SK-N-SH (cell line): ENCODE measurements around the gene ZGRF1. TPM values are rescaled to one million over a fixed set of nuclear protein-coding genes. Genes with fewer than 3 reads are reported as not detected.

Experiments used
- CTCF ChIA-PET: fragments of 300-600, 350-600 bp; formaldehyde crosslinking; extraction: SDS; loops from one replicate; lab custom pipeline; 2021; lab: Yijun Ruan, JAX
- POLR2A ChIA-PET: fragments of 350-600 bp; sonication (Branson Sonifier 250); formaldehyde crosslinking; extraction: SDS; loops from one replicate; lab custom pipeline; 2020; ENCODE audit warnings: antibody characterized with exemption, inconsistent platforms; lab: Yijun Ruan, JAX
- DNase-seq: peaks from one replicate; pipeline ENCODE4 v3.0.0; 2012
- H2AFZ ChIP-seq: fragments of 200-600 bp; sonication (generic); 2 replicates; pipeline ENCODE4 v1.8.1; 2016; ENCODE audit warnings: antibody characterized with exemption, mild to moderate bottlenecking, low read depth
- H3F3A ChIP-seq: fragments of 200-600 bp; sonication (generic); replicated peaks from 2 replicates; pipeline ENCODE3; 2016; ENCODE audit warnings: antibody characterized with exemption, mild to moderate bottlenecking; ENCODE audit not compliant: insufficient read depth
- H3K27ac ChIP-seq, 2 experiments: fragments of 200-500 bp in 1 of 2; fragments of 200-600 bp in 1 of 2; sonication (Bioruptor generic) in 1 of 2; sonication (generic), shearing (Covaris generic) in 1 of 2; 2 replicates each; pipeline versions ENCODE4 v1.5.1 to v1.6.1; 2014 to 2016; ENCODE audit warnings: low read depth in 2 of 2, inconsistent platforms in 1 of 2, low read length in 1 of 2, mild to moderate bottlenecking in 1 of 2, mixed read lengths in 1 of 2
- H3K27me3 ChIP-seq: fragments of 200-600 bp; sonication (generic), shearing (Covaris generic); 2 replicates; pipeline ENCODE4 v1.6.1; 2016; ENCODE audit warnings: mixed run types; ENCODE audit not compliant: insufficient read depth
- H3K36me3 ChIP-seq, 2 experiments: fragments of 200-500 bp in 1 of 2; fragments of 200-600 bp in 1 of 2; sonication (Bioruptor generic) in 1 of 2; sonication (generic) in 1 of 2; replicated peaks in 1 of 2; 2 replicates each; pipeline versions ENCODE3 to v1.5.1; 2014 to 2016; ENCODE audit warnings: low read length in 1 of 2, mild to moderate bottlenecking in 1 of 2; ENCODE audit not compliant: insufficient read depth in 2 of 2, control insufficient read depth in 1 of 2
- H3K4me1 ChIP-seq, 2 experiments: fragments of 200-500 bp in 1 of 2; fragments of 200-600 bp in 1 of 2; sonication (Bioruptor generic) in 1 of 2; sonication (generic), shearing (Covaris generic) in 1 of 2; 2 replicates each; pipeline versions ENCODE4 v1.5.1 to v1.6.1; 2014 to 2016; ENCODE audit warnings: low read depth in 1 of 2, low read length in 1 of 2, mixed run types in 1 of 2; ENCODE audit not compliant: insufficient read depth in 2 of 2, control insufficient read depth in 1 of 2
- H3K4me2 ChIP-seq: fragments of 200-600 bp; sonication (generic), shearing (Covaris generic); 2 replicates; pipeline ENCODE4 v1.6.1; 2017; ENCODE audit warnings: mixed run types
- H3K4me3 ChIP-seq, 2 experiments: fragments of 200-500 bp in 1 of 2; fragments of 200-600 bp in 1 of 2; sonication (Bioruptor generic) in 1 of 2; sonication (generic), shearing (Covaris generic) in 1 of 2; 2 replicates each; pipeline versions ENCODE4 v1.5.1 to v1.8.1; 2014 to 2016; ENCODE audit warnings: low read depth in 2 of 2, inconsistent platforms in 1 of 2, low read length in 1 of 2, mild to moderate bottlenecking in 1 of 2, mixed read lengths in 1 of 2, moderate library complexity in 1 of 2
- H3K79me2 ChIP-seq: fragments of 200-600 bp; sonication (generic); 2 replicates; pipeline ENCODE4 v1.8.1; 2017; ENCODE audit warnings: mild to moderate bottlenecking; ENCODE audit not compliant: insufficient read depth
- H3K9ac ChIP-seq: fragments of 200-600 bp; sonication (generic); 2 replicates; pipeline ENCODE4 v1.6.1; 2017; ENCODE audit warnings: mixed run types
- H3K9me2 ChIP-seq: fragments of 200-600 bp; sonication (generic); 2 replicates; pipeline ENCODE4 v1.6.1; 2017; ENCODE audit warnings: mixed run types
- H3K9me3 ChIP-seq: fragments of 200-600 bp; sonication (generic); 2 replicates; pipeline ENCODE4 v1.6.1; 2017; ENCODE audit warnings: mixed run types, mild to moderate bottlenecking, moderate library complexity
- H4K20me1 ChIP-seq: fragments of 200-600 bp; sonication (generic); 2 replicates; pipeline ENCODE4 v1.6.1; 2017; ENCODE audit warnings: mild to moderate bottlenecking, mixed run types; ENCODE audit not compliant: insufficient read depth
- CTCF ChIP-seq: fragments of 200-600 bp; sonication (generic); IDR thresholded peaks from 2 replicates; pipeline ENCODE4 v1.6.1; 2017; ENCODE audit warnings: antibody characterized with exemption, mild to moderate bottlenecking, moderate library complexity
- EP300 ChIP-seq, 2 experiments: IDR thresholded peaks; 2 replicates each; pipeline versions ENCODE4 v1.4.0 to v1.6.1; 2012; ENCODE audit warnings: borderline replicate concordance in 1 of 2, low read depth in 1 of 2, low read length in 1 of 2
- FOSL2 ChIP-seq: IDR thresholded peaks from 2 replicates; pipeline ENCODE4 v1.4.0; 2012; ENCODE audit warnings: low read depth, mild to moderate bottlenecking, moderate library complexity, borderline replicate concordance
- FOXJ3 ChIP-seq: sonication (generic); formaldehyde crosslinking; IDR thresholded peaks from 2 replicates; pipeline ENCODE4 v1.5.1; 2020; ENCODE audit warnings: mild to moderate bottlenecking, missing genetic modification reagents
- FOXM1 ChIP-seq: IDR thresholded peaks from 2 replicates; pipeline ENCODE4 v1.4.0; 2012; ENCODE audit warnings: low read depth, mild to moderate bottlenecking
- IRF3 ChIP-seq: fragments of 150-350 bp; IDR thresholded peaks from 2 replicates; pipeline ENCODE4 v1.6.1; 2016; ENCODE audit warnings: mild to moderate bottlenecking, low read depth, low read length
- JUND ChIP-seq: IDR thresholded peaks from 2 replicates; pipeline ENCODE4 v1.4.0; 2012
- MAX ChIP-seq: IDR thresholded peaks from 2 replicates; pipeline ENCODE4 v1.4.0; 2012; ENCODE audit warnings: low read depth
- MEF2A ChIP-seq: IDR thresholded peaks from 2 replicates; pipeline ENCODE4 v1.4.0; 2012; ENCODE audit warnings: low read depth, borderline replicate concordance
- MXI1 ChIP-seq: IDR thresholded peaks from 2 replicates; pipeline ENCODE4 v1.6.1; 2012; ENCODE audit warnings: mild to moderate bottlenecking, low read depth, low read length, improper control_type of control experiment
- NFIC ChIP-seq: IDR thresholded peaks from 2 replicates; pipeline ENCODE4 v1.4.0; 2012; ENCODE audit warnings: borderline replicate concordance
- PBX3 ChIP-seq: IDR thresholded peaks from 2 replicates; pipeline ENCODE4; 2012
- POLR2AphosphoS5 ChIP-seq: IDR thresholded peaks from 2 replicates; pipeline ENCODE4 v1.6.1; 2012; ENCODE audit warnings: low read depth, low read length
- RCOR1 ChIP-seq: fragments of 150-350 bp; IDR thresholded peaks from 2 replicates; pipeline ENCODE4 v1.6.1; 2017; ENCODE audit warnings: antibody characterized with exemption, low read length
- TAF1 ChIP-seq: IDR thresholded peaks from 2 replicates; pipeline ENCODE4 v1.6.1; 2012; ENCODE audit warnings: low read depth, mild to moderate bottlenecking, low read length, moderate library complexity, borderline replicate concordance
- TEAD4 ChIP-seq: IDR thresholded peaks from 2 replicates; pipeline ENCODE4 v1.4.0; 2012; ENCODE audit warnings: mild to moderate bottlenecking, borderline replicate concordance; ENCODE audit not compliant: insufficient read depth
- USF1 ChIP-seq: IDR thresholded peaks from 2 replicates; pipeline ENCODE4 v1.4.0; 2012; ENCODE audit warnings: low read depth, borderline replicate concordance
- polyA plus RNA-seq, 3 experiments: library from polyadenylated mRNA; depleted of rRNA; stranded (reverse); fragments of >200 nt; gene quantifications; 2 replicates each; pipeline ENCODE4 v1.2.3, GENCODE V29; 2012

The ZGRF1 gene
- polyA plus RNA-seq, 1 of the 3 experiments (the other 2 are of a cell fraction), result 2.4 TPM

- H3F3A ChIP-seq, result peaks cover 26% of the 10 kb centered on the region
- TF ChIP-seq EP300 (IDR thresholded peaks at IDR 0.05; ENCODE audit: borderline replicate concordance in 1 of 2, low read depth in 1 of 2, low read length in 1 of 2) (no peak), IRF3 (no peak), PBX3 (no peak), TAF1 (no peak), POLR2AphosphoS5 (no peak), FOXJ3 (CRISPR knock-in tag) (no peak), TEAD4 (no peak), MAX (no peak), NFIC (no peak), USF1 (no peak), MEF2A (no peak), JUND (no peak), FOSL2 (no peak), MXI1 (no peak), CTCF (no peak), RCOR1 (no peak), FOXM1 (no peak)
- TF ChIP-seq, all 33 proteins: peak for 0
- peaks cover 89 to 94% of the 10 kb centered on the region in 2 experiments for H3K36me3 ChIP-seq
Observed at GRCh38 chr4:112651641-112652040, 14.9 kb upstream of the ZGRF1 start.

More at GRCh38 chr4:112651641-112652040, 14.9 kb upstream of the ZGRF1 start:
- Histone ChIP-seq H3K9ac (no peak overlapping the region), H3K27me3 (no peaks in the 10 kb centered on the region), H2AFZ (no peak overlapping the region), H3K4me2 (no peak overlapping the region), H3K27ac (no peak overlapping the region), H4K20me1 (no peaks in the 10 kb centered on the region), H3K79me2 (no peaks in the 10 kb centered on the region; the same call in 1 of the 2 replicates), H3K4me3 (no peak overlapping the region), H3K9me2 (no peaks in the 10 kb centered on the region), H3K9me3 (no peaks in the 10 kb centered on the region; the same call in 1 of the 2 replicates), H3K4me1 (0 out of 4 replicates have a peak, but pooled peaks cover 0 to 3% of the 10 kb centered on the region in 2 experiments)
- CTCF ChIA-PET, result interaction anchor here (1.3 kb wide), 1 partner anchor 114 kb away, joined by 4 read pairs; no protein-coding TSS in a partner anchor
- POLR2A ChIA-PET, result no interaction called here
- DNase-seq, result no peak
